ENCODE measurements around the gene DCBLD2.

GRCh38 chr3:98793971-98794370, 107.5 kb downstream of the DCBLD2 start:
- TF ChIP-seq CTCF (IDR thresholded peaks at IDR 0.05) (no peak), POLR2AphosphoS5 (IDR thresholded peaks at IDR 0.05) (no peak)
